ENCODE measurements around the gene DMPK.

Gene DMPK

GRCh38 chr19:45758921-45759320 is 23.4 kb downstream of the DMPK start:
- no peak overlapping the region for H3K27ac ChIP-seq (ENCODE audit: low read depth, low read length)
- H3K79me2 ChIP-seq (ENCODE audit: control insufficient read depth, insufficient read depth, low read length, poor library complexity), result no peaks in the 10 kb centered on the region
- no peak overlapping the region for H3K18ac ChIP-seq (ENCODE audit: low read length)
- peaks cover 4% of the 10 kb centered on the region for H3K9me3 ChIP-seq (ENCODE audit: insufficient read depth, low read depth, low read length)
- no peak overlapping the region for H4K8ac ChIP-seq (ENCODE audit: low read depth, low read length)
- no peak overlapping the region for H2BK5ac ChIP-seq (ENCODE audit: low read depth, low read length, poor library complexity)
- H3K4me3 ChIP-seq (ENCODE audit: low read depth, low read length), result no peak overlapping the region
- H3K9ac ChIP-seq (ENCODE audit: low read length), result no peak overlapping the region
- H3K4me2 ChIP-seq (ENCODE audit: low read length), result no peak overlapping the region
- no peak for DNase-seq
- H2BK120ac ChIP-seq (ENCODE audit: insufficient read depth, low read length, poor library complexity), result no peak overlapping the region
- H3K79me1 ChIP-seq (ENCODE audit: low read length), result no peaks in the 10 kb centered on the region
- no peak overlapping the region for H2BK12ac ChIP-seq (ENCODE audit: low read length)
- no peak overlapping the region for H4K91ac ChIP-seq (ENCODE audit: low read depth, low read length)
- H2AFZ ChIP-seq (ENCODE audit: insufficient read depth, low read length, poor library complexity), result no peak overlapping the region
- H2AK5ac ChIP-seq (ENCODE audit: low read length), result no peak overlapping the region
- H3K23ac ChIP-seq (ENCODE audit: low read length), result no peak overlapping the region
- H3K14ac ChIP-seq (ENCODE audit: low read length), result no peak overlapping the region
- H3K36me3 ChIP-seq (ENCODE audit: control insufficient read depth in 1 of 2, insufficient read depth in 2 of 2, low read length in 2 of 2), result no peaks in the 10 kb centered on the region
- no peaks in the 10 kb centered on the region for H3K4me1 ChIP-seq (ENCODE audit: control insufficient read depth in 1 of 2, insufficient read depth in 2 of 2, low read length in 2 of 2)
- H4K12ac ChIP-seq (ENCODE audit: low read depth, low read length), result no peak overlapping the region
- H3K27me3 ChIP-seq (ENCODE audit: insufficient read depth, low read length), result no peaks in the 10 kb centered on the region
- H3K4ac ChIP-seq (ENCODE audit: low read depth, low read length), result no peak overlapping the region
- WGBS (ENCODE audit: extremely low coverage, insufficient coverage, insufficient read length), result no CpG with 5 or more reads among the region's 9 CpGs

GRCh38 chr19:45757695-45758094 is 24.6 kb downstream of the DMPK start:
- Histone ChIP-seq H4K8ac (ENCODE audit: low read depth, low read length) (no peak overlapping the region), H4K91ac (ENCODE audit: low read depth, low read length) (no peak overlapping the region), H2BK120ac (ENCODE audit: insufficient read depth, low read length, poor library complexity) (no peak overlapping the region), H3K4me1 (ENCODE audit: control insufficient read depth in 1 of 2, insufficient read depth in 2 of 2, low read length in 2 of 2) (no peaks in the 10 kb centered on the region), H3K36me3 (ENCODE audit: control insufficient read depth in 1 of 2, insufficient read depth in 2 of 2, low read length in 2 of 2) (no peaks in the 10 kb centered on the region), H2BK5ac (ENCODE audit: low read depth, low read length, poor library complexity) (no peak overlapping the region), H2BK12ac (ENCODE audit: low read length) (no peak overlapping the region), H3K4me3 (ENCODE audit: low read depth, low read length) (no peak overlapping the region), H3K23ac (ENCODE audit: low read length) (no peak overlapping the region), H3K27me3 (ENCODE audit: insufficient read depth, low read length) (no peaks in the 10 kb centered on the region), H3K9ac (ENCODE audit: low read length) (no peak overlapping the region), H3K18ac (ENCODE audit: low read length) (no peak overlapping the region), H3K14ac (ENCODE audit: low read length) (no peak overlapping the region), H3K9me3 (ENCODE audit: insufficient read depth, low read depth, low read length) (peaks cover 4% of the 10 kb centered on the region), H3K4me2 (ENCODE audit: low read length) (no peak overlapping the region), H2AK5ac (ENCODE audit: low read length) (no peak overlapping the region), H3K79me2 (ENCODE audit: control insufficient read depth, insufficient read depth, low read length, poor library complexity) (no peaks in the 10 kb centered on the region), H4K12ac (ENCODE audit: low read depth, low read length) (no peak overlapping the region), H3K27ac (ENCODE audit: low read depth, low read length) (no peak overlapping the region), H3K4ac (ENCODE audit: low read depth, low read length) (no peak overlapping the region), H2AFZ (ENCODE audit: insufficient read depth, low read length, poor library complexity) (no peak overlapping the region), H3K79me1 (ENCODE audit: low read length) (no peaks in the 10 kb centered on the region)
- DNase-seq, result peak in 1 of 2 donors; percentile 37
- WGBS (ENCODE audit: extremely low coverage, insufficient coverage, insufficient read length), result no CpG with 5 or more reads among the region's 9 CpGs

- DNase-seq, result no peak
- no CpG with 5 or more reads among the region's 8 CpGs for WGBS (ENCODE audit: extremely low coverage, insufficient coverage, insufficient read length)
These were observed 28.0 kb downstream of the DMPK start for GRCh38 chr19:45754323-45754722.

GRCh38 chr19:45753548-45753947 is 28.7 kb downstream of the DMPK start:
- Histone ChIP-seq H3K27ac (ENCODE audit: low read depth, low read length) (no peak overlapping the region), H3K4me3 (ENCODE audit: low read depth, low read length) (no peak overlapping the region), H2AK5ac (ENCODE audit: low read length) (no peak overlapping the region), H2BK5ac (ENCODE audit: low read depth, low read length, poor library complexity) (no peak overlapping the region), H3K4me1 (ENCODE audit: control insufficient read depth in 1 of 2, insufficient read depth in 2 of 2, low read length in 2 of 2) (no peaks in the 10 kb centered on the region), H3K4ac (ENCODE audit: low read depth, low read length) (no peak overlapping the region), H4K91ac (ENCODE audit: low read depth, low read length) (no peak overlapping the region), H3K9me3 (ENCODE audit: insufficient read depth, low read depth, low read length) (no peaks in the 10 kb centered on the region), H3K36me3 (ENCODE audit: control insufficient read depth in 1 of 2, insufficient read depth in 2 of 2, low read length in 2 of 2) (no peaks in the 10 kb centered on the region), H4K12ac (ENCODE audit: low read depth, low read length) (no peak overlapping the region), H3K27me3 (ENCODE audit: insufficient read depth, low read length) (no peaks in the 10 kb centered on the region), H3K4me2 (ENCODE audit: low read length) (no peak overlapping the region), H3K9ac (ENCODE audit: low read length) (no peak overlapping the region), H3K14ac (ENCODE audit: low read length) (no peak overlapping the region), H2BK120ac (ENCODE audit: insufficient read depth, low read length, poor library complexity) (no peak overlapping the region), H2BK12ac (ENCODE audit: low read length) (no peak overlapping the region), H3K79me2 (ENCODE audit: control insufficient read depth, insufficient read depth, low read length, poor library complexity) (no peaks in the 10 kb centered on the region), H3K18ac (ENCODE audit: low read length) (no peak overlapping the region), H4K8ac (ENCODE audit: low read depth, low read length) (no peak overlapping the region), H3K23ac (ENCODE audit: low read length) (no peak overlapping the region), H3K79me1 (ENCODE audit: low read length) (no peaks in the 10 kb centered on the region), H2AFZ (ENCODE audit: insufficient read depth, low read length, poor library complexity) (no peak overlapping the region)
- no CpG with 5 or more reads among the region's 6 CpGs for WGBS (ENCODE audit: extremely low coverage, insufficient coverage, insufficient read length)
- no peak for DNase-seq

More at GRCh38 chr19:45754323-45754722, 28.0 kb downstream of the DMPK start:
- H2AK5ac ChIP-seq (ENCODE audit: low read length), result no peak overlapping the region
- H3K79me2 ChIP-seq (ENCODE audit: control insufficient read depth, insufficient read depth, low read length, poor library complexity), result no peaks in the 10 kb centered on the region
- no peak overlapping the region for H3K4me2 ChIP-seq (ENCODE audit: low read length)
- H4K12ac ChIP-seq (ENCODE audit: low read depth, low read length), result no peak overlapping the region
- no peak overlapping the region for H3K23ac ChIP-seq (ENCODE audit: low read length)
- H3K27me3 ChIP-seq (ENCODE audit: insufficient read depth, low read length), result no peaks in the 10 kb centered on the region
- H3K14ac ChIP-seq (ENCODE audit: low read length), result no peak overlapping the region
- H3K79me1 ChIP-seq (ENCODE audit: low read length), result no peaks in the 10 kb centered on the region
- no peaks in the 10 kb centered on the region for H3K9me3 ChIP-seq (ENCODE audit: insufficient read depth, low read depth, low read length)
- no peak overlapping the region for H4K91ac ChIP-seq (ENCODE audit: low read depth, low read length)
- no peak overlapping the region for H3K18ac ChIP-seq (ENCODE audit: low read length)
- H3K4me1 ChIP-seq (ENCODE audit: control insufficient read depth in 1 of 2, insufficient read depth in 2 of 2, low read length in 2 of 2), result no peaks in the 10 kb centered on the region
- H4K8ac ChIP-seq (ENCODE audit: low read depth, low read length), result no peak overlapping the region
- H3K4me3 ChIP-seq (ENCODE audit: low read depth, low read length), result no peak overlapping the region
- no peaks in the 10 kb centered on the region for H3K36me3 ChIP-seq (ENCODE audit: control insufficient read depth in 1 of 2, insufficient read depth in 2 of 2, low read length in 2 of 2)
- H3K4ac ChIP-seq (ENCODE audit: low read depth, low read length), result no peak overlapping the region
- H3K9ac ChIP-seq (ENCODE audit: low read length), result no peak overlapping the region
- no peak overlapping the region for H3K27ac ChIP-seq (ENCODE audit: low read depth, low read length)
- no peak overlapping the region for H2BK12ac ChIP-seq (ENCODE audit: low read length)
- no peak overlapping the region for H2AFZ ChIP-seq (ENCODE audit: insufficient read depth, low read length, poor library complexity)
- no peak overlapping the region for H2BK5ac ChIP-seq (ENCODE audit: low read depth, low read length, poor library complexity)
- H2BK120ac ChIP-seq (ENCODE audit: insufficient read depth, low read length, poor library complexity), result no peak overlapping the region
